ENCODE measurements around the gene RAD51B. TPM values are rescaled to one million over a fixed set of nuclear protein-coding genes. Genes with fewer than 3 reads are reported as not detected.
"Not testable (repeated sequence)": the region's sequence is repeated elsewhere in the genome, so short reads cannot be mapped to it uniquely, and the experiment has no call there.

RAD51B gene
- total RNA-seq, 6 donors from 2014 or later: 10.6 to 63.9 (median 18.4) TPM

DNA sequence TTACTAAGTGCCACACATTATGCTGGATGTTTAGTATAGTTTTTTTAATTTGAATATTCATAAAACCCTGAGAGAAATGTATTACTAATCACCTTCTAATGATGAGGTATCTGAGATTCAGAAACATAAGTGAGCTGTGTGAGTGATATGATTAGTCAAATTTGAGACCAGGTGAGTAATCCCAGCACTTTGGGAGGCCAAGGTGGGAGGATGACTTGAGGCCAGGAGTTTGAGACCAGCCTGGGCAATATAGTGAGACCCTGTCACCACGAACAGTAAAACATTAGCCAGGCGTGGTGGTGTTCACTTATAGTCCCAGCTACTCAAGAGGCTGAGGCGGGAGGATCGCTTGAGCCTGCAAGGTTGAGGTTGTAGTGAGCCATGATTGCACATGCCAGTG, 438.4 kb downstream of the RAD51B start:
- Histone ChIP-seq H3K4me3 (no peak overlapping the region), H3K27me3 (no peaks in the 10 kb centered on the region), H3K36me3 (no peaks in the 10 kb centered on the region), H3K9me3 (no peaks in the 10 kb centered on the region), H3K27ac (no peak overlapping the region), H3K4me1 (peaks cover 4 to 21% (median 6%) of the 10 kb centered on the region in 4 donors)
- ATAC-seq (ENCODE audit: low FRiP score in 2 of 2): no peak
- TF ChIP-seq POLR2AphosphoS5 (IDR thresholded peaks at IDR 0.05) (no peak), POLR2A (IDR thresholded peaks at IDR 0.05) (no peak), EP300 (IDR thresholded peaks at IDR 0.05) (no peak)
- TF ChIP-seq, protein P1, sequence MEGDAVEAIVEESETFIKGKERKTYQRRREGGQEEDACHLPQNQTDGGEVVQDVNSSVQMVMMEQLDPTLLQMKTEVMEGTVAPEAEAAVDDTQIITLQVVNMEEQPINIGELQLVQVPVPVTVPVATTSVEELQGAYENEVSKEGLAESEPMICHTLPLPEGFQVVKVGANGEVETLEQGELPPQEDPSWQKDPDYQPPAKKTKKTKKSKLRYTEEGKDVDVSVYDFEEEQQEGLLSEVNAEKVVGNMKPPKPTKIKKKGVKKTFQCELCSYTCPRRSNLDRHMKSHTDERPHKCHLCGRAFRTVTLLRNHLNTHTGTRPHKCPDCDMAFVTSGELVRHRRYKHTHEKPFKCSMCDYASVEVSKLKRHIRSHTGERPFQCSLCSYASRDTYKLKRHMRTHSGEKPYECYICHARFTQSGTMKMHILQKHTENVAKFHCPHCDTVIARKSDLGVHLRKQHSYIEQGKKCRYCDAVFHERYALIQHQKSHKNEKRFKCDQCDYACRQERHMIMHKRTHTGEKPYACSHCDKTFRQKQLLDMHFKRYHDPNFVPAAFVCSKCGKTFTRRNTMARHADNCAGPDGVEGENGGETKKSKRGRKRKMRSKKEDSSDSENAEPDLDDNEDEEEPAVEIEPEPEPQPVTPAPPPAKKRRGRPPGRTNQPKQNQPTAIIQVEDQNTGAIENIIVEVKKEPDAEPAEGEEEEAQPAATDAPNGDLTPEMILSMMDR (IDR thresholded peaks at IDR 0.05): no peak
- 88 to 100% methylated on average over 4 of the region's 4 CpGs for WGBS, 2 donors
- DNase-seq: no peak

DNA sequence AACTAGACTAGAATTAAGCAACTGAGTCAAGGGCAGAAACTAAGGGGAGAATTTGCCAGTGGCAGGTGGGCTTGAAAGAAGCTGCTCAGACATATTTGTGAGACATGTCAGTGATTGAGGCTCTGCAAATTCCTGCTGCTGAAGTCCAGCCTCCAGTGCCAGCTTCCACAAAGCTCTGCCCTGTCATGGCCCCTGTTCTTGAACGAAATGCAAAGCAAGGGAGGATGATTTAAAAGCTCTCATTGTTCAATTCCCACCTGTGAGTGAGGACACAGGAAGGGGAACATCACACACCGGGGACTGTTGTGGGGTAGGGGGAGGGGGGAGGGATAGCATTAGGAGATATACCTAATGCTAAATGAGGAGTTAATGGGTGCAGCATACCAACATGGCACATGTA, 439.4 kb downstream of the RAD51B start:
- not testable (repeated sequence) for ATAC-seq (ENCODE audit: low FRiP score in 2 of 2)
- WGBS, 2 donors: 69 to 80% methylated on average over 1 to 2 of the region's 2 CpGs
- peaks cover 4 to 13% (median 8%) of the 10 kb centered on the region in 4 donors for H3K4me1 ChIP-seq

DNA sequence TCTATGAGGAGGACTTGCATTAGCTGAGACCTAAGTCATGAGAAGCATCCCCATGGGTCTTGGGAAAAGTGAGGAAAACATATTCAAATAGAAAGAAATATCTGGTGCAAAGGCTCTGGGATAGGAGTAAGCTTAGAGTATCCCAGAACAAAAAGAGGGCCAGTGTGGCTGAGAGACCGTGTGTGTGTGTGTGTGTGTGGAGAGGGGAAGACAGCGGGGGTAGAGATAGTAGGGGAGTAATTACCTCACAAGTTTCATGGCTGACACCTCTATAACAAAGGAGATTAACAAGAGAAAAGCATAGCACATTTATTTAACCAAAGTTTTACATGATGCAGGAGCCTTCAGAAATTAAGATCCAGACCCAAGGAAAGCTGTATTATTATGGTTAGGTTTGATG, 440.5 kb downstream of the RAD51B start:
- Histone ChIP-seq H3K36me3 (no peaks in the 10 kb centered on the region), H3K27me3 (no peaks in the 10 kb centered on the region), H3K27ac (no peak overlapping the region), H3K9me3 (no peaks in the 10 kb centered on the region), H3K4me1 (peaks cover 4 to 15% (median 10%) of the 10 kb centered on the region in 4 donors), H3K4me3 (no peak overlapping the region)
- DNase-seq: no peak
- TF ChIP-seq, protein P1 (IDR thresholded peaks at IDR 0.05): no peak
- no peak for TF ChIP-seq POLR2AphosphoS5 (IDR thresholded peaks at IDR 0.05)
- TF ChIP-seq POLR2A (IDR thresholded peaks at IDR 0.05): no peak
- 80 to 90% methylated on average over 2 of the region's 2 CpGs for WGBS, 2 donors
- ATAC-seq (ENCODE audit: low FRiP score in 2 of 2): no peak

More for the DNA sequence above, 439.4 kb downstream of the RAD51B start:
- not testable (repeated sequence) for H3K4me3 ChIP-seq, H3K9me3 ChIP-seq, DNase-seq, H3K27ac ChIP-seq, H3K27me3 ChIP-seq, H3K36me3 ChIP-seq

DNA sequence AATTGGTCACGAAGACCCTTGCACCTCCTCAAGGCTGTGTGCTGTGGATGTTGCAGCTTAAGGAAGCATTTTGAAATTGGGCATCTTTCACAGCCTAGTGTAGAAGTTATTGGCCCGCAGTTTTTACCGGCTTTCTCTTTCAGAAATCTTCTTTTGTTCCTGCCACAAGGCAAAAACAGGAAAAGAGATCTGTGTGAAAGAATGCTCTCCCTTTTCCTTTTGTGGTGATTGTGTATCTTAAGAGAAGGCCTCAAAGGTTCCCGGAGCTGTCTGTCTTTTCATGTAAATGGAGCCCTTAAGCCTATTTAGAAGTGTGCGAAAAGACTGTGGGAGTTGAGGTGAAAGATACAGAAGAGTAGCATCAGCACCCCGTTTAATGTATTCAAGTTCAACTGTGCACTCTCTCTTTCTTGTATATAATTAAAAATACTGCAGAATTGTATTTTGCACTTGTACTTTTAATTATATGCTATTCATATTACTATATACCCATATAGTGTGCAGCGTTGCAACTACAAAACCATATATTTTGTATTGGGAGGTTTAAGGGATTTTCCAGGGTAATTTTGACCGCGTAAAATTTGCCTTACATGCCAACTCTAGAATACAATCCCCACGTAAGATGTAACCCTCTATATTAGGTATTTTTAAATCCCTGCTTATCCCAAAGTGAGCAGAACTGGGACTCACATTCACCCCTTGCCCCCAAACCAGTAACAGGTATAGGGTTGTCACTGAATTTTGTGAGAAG, 441.7 kb downstream of the RAD51B start:
- TF ChIP-seq POLR2A (IDR thresholded peaks at IDR 0.05): no peak
- TF ChIP-seq, protein P1 (IDR thresholded peaks at IDR 0.05): no peak
- TF ChIP-seq POLR2AphosphoS5 (IDR thresholded peaks at IDR 0.05): no peak
- TF ChIP-seq EP300 (IDR thresholded peaks at IDR 0.05): no peak
- Histone ChIP-seq H3K9me3 (no peaks in the 10 kb centered on the region), H3K4me1 (peaks cover 0 to 12% (median 6%) of the 10 kb centered on the region in 4 donors), H3K4me3 (no peak overlapping the region), H3K36me3 (no peaks in the 10 kb centered on the region), H3K27ac (peak overlapping the region in 1 of 4 donors; percentile 4), H3K27me3 (no peaks in the 10 kb centered on the region)
- ATAC-seq (ENCODE audit: low FRiP score in 2 of 2): no peak
- DNase-seq: no peak
- 60 to 62% methylated on average over 10 of the region's 10 CpGs for WGBS, 2 donors

DNA sequence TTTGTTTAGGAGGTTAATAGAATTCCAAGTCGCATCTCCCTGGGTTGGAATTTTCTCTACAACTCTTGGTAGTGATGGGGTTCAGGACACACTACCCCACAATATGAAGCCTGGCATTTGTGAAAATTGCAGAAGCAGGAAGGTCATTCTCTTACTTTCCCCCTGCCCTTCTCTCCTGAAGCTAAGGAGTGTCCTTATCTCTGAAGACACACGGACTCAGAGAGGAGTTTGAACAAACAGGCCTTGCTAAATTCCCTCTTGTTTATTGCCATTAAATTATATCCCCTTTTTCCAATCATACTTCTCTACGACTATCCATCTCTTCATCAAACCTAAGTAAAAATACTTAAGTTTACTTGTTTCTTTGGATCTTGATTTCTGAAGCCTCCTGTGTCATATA, 443.0 kb downstream of the RAD51B start:
- Histone ChIP-seq H3K4me3 (no peak overlapping the region), H3K36me3 (no peaks in the 10 kb centered on the region), H3K4me1 (peaks cover 0 to 9% (median 6%) of the 10 kb centered on the region in 4 donors), H3K9me3 (no peaks in the 10 kb centered on the region), H3K27ac (no peak overlapping the region), H3K27me3 (no peaks in the 10 kb centered on the region)
- 80 to 84% methylated on average over 3 of the region's 3 CpGs for WGBS, 2 donors
- ATAC-seq (ENCODE audit: low FRiP score in 2 of 2): no peak
- DNase-seq: no peak
- no peak for TF ChIP-seq EP300 (IDR thresholded peaks at IDR 0.05)
- TF ChIP-seq POLR2AphosphoS5 (IDR thresholded peaks at IDR 0.05): no peak
- TF ChIP-seq POLR2A (IDR thresholded peaks at IDR 0.05): no peak
- TF ChIP-seq, protein P1 (IDR thresholded peaks at IDR 0.05): no peak

Data from upper lobe of left lung (tissue), 6 donors.